HG03045 (cell line): ENCODE data around the gene MAPK6.

Experiments
- ATAC-seq: cut with Tn5 transposase; IDR thresholded peaks from one replicate; pipeline ENCODE4 v1.9.1; 2021; ENCODE audit warnings: mild to moderate bottlenecking, moderate library complexity; ENCODE audit not compliant: unreplicated experiment

Gene MAPK6

DNA sequence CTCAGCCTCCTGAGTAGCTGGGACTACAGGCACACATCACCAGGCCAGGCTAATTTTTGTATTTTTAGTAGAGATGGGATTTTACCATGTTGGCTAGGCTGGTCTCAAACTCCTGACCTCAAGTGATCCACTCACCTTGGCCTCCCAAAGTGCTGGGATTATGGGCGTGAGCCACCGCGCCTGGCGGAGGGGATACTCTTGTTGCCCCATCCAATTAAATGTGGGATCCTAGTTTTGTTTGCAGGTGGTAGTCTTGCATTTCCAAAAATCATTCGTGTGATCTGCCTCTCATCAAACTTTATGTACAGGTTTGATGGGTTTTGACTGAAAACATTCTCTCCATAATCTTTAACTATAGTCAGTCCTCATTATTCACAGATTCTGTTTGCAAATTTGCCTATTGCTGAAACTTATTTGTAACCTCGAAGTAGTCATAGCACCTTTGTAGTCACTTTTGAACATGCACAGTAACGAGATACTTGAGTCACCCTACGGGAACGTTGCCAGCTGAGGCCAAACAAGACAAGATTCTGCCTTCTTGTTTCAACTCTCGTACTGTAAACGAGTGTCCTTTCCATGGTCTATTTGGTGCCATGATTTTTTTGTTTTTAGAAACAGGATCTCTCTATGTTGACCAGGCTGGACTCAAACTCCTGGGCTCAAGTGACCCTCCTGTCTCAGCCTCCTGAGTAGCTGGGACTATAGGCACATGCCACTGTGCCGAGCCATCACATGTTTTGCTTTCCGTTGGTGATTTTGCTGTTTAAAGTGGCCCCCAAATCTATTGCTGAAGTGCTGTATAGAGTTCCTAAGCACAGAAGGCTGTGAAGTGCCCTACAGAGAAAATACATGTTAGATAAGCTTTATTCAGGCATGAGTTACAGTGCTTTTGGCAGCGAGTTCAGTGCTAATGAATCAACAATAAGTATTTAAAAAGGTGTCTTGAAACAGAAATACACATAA, 8.1 kb upstream of the MAPK6 start:
- no peak for ATAC-seq

DNA sequence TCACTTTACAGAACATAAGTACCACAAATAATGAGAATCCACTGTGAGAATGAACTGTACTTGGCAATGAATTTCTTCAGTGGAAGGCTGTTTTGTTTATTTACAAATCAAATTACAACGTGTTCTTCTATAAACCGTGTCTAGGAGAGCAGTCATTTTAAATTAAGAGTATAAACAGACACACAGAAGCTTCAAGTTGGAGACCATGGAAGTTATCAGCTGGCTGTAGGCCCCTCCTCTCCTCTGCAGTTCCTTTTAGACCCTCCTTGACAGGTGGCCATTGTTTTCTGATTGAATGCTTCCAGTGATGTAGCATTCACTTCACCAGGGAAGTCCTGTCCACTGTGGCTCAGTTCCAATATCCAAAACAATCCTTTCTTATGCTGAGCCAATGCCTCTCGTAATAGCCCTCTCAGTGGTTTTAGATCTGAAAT, 7.3 kb upstream of the MAPK6 start:
- no peak for ATAC-seq

DNA sequence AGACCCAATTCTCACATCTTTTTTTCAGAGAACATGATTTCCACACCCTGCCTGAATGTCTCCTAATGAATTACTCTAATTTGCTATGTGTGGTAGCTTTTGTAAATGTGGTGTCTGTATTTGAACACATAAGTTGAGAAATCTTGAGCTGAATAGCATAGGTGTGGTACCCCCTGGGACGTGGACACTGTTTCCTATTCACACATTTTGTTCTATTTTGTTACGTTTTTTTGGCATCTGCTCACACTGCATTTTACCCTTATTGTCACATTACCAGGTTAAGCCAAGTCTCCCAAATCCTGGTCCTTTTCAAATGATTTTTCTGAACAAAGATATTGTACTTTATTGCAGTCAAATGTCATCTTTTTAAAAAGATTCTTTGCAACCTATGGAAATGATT, 6.8 kb upstream of the MAPK6 start:
- no peak for ATAC-seq

DNA sequence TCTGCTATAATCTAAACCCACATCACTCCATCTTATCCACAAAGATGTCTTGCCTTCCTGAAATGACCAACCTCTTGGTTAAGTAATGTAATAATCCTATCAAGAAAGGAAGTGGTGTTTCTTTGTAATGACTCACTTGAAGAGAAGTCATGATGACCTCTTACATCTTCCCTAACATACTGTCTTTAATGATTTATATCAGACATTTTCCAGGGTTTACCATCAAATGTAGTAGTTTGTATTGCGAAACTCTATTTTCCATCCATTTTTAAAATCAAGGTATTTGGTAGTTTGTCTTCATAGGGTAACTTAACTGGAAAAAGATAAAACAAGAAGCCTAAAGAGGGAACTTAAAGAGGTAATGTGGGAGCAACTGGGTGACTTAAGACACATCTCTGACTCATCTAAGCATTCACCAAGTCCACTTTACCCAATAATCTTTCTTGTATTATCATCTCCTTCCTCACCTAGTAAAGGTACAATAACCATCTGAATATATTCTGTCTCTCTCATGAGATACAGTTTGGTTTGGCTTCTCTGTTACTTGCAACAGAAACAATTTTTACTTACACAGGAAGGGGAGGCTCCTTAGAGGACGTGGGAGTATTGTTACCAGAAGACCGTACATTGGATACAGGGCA, 5.7 kb upstream of the MAPK6 start:
- ATAC-seq = no peak

DNA sequence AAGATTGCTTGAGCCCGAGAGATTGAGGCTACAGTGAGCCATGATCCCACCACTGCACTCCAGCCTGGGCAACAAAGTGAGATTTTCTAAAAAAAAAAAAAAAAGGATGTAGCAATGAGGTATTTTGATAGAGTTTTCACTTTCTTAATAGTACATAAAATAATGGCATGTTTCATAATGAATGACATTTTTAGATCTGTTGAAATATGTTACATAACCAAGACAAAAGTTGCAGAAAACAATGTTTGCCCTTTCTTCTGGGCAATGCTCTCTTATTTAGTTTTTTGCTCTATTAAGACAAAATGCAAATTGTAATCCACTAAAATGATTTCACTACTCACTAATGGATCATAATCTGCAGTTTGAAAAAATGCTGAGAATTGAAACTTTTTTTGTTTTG, 4.4 kb upstream of the MAPK6 start:
- no peak for ATAC-seq

DNA sequence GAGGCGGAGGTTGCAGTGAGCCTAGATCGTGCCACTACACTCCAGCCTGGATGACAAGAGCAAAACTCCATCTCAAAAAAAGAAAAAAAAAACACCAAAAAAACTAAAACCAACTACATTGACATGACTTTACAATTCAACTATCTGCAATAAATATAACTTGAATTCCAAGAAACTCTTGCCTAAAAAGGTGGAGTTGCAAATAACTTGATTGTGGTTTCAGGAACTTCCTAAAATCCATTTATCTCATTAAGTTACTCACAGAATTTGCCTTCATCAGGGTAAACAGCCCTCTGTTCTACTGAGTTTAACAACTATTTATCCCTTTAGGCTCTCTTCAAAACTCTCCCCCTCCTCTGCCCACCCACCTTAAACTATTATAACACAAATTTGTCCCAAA, 2.7 kb upstream of the MAPK6 start:
- no peak for ATAC-seq

DNA sequence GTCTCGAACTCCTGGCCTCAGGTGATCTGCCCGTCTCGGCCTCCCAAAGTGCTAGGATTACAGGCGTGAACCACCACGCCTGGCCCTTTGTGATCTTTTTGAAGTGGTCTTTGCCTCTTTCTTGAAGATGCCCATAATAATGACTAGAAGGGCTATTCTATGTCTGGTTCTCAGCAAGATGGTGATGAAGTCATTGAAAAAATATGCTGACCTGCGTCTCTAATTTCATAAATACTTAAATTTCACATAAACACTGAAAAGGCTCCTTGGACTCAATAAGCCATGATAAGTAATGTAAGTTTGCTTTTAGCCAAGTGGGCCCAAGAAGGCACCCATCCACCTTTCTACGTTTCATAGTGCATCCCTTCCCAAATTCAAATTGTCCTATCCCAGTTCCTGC, 775 bp upstream of the MAPK6 start:
- ATAC-seq = no peak

DNA sequence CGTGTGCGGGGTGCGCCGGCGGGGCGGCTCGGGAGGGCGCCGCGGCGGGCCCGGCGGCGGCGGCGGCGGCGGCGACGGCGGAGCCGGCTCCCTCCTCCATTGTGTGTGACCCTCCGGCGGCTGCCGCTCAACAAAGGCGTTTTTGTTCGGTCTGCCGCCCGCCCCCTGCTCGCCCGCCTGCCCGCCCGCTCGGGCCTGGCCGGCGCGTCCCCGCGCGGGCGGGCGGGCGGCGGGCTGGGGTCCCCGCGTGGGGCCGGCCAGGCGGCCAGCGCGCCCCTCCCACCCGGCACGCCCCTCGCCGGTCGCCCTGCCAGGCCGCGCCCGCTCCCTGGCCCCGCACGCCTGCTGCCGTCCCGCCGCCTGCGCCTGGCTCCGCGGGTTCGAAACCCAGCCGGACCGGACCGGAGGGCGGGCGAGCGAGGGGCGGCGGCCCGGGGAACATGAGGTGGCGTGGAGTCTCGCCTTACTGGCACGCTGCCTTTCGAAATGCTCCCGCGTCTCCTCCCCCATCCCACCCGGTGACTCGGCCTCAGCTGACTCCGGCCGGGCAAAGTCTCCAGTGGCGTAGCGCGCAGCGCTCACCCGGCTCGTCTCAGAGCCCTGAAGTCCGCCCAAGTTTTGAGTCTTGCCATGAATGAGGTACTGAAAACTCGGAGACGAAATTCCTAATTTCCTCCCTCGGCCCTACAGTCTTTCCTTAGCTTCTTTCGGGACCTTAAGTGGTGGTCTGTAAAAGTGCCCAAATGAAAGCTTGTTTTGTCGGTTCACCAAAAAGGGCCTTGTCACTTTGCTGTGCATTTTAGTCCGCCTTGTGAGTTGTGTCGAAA, 588 bp downstream of the MAPK6 start:
- ATAC-seq = peak; percentile 54

DNA sequence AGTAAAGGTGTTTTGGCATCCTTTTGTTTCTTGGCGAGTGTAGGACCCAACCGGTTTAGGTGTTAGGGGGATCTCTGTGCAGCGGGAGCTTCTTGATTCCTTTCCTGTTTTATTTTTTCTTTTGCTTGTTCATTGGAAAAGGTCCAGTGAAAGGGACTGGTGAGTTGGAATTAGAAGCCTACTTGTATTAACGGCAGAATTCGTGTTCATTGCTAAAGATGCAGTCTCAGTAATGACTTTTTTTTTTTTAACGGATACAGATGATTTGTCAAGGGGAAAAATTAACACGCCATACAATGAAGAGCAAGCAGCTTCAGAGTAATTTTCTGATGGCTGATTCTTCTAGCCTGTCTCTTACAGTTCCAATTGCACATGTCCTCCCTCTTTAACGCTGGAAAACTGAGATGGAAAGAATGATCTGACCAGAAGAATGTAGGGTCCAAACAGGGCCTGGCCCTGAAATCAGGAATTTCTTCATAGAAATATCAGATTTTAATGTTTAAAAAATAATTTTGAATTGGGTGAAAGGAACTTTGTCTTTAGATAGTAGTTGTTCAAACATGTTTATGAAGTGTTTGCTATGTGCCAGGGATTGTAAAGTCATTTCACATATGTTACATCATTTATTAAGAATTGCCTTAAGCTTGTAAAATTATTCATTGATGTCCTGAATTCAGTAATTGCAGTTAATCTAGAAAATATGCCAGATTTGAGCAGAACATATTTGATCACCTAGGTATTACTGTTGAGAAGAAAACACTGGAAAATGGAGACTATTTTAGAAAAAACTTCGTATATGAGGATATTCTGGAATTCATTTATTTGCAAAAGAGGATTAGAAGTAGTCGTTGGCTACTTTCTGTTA, 1.4 kb downstream of the MAPK6 start:
- ATAC-seq = no peak

DNA sequence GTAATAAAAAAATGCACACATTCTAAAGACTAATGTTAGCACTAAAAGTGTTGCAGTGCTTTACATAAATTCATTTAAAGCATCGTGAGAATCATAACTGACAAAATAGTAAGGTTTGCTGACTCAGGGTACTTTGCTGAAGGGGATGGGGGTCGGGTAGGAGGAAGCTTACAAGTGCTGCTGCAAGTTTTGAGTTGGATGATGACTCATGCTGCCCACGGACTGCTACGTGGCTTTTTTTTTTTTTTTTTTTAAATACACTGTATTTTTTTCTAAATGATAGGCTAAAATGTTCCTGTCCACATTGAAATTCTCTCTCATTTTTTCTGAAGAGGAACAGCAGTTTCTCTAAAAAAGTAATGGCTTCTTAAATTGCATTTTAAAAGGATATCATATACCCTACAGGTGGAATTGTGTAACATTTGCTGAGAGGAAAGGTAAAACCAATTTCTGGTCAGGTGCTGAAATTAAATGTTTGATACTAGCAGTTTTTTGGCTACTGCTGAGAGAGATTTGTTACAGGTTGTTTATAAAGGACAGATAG, 2.2 kb downstream of the MAPK6 start:
- ATAC-seq = no peak

DNA sequence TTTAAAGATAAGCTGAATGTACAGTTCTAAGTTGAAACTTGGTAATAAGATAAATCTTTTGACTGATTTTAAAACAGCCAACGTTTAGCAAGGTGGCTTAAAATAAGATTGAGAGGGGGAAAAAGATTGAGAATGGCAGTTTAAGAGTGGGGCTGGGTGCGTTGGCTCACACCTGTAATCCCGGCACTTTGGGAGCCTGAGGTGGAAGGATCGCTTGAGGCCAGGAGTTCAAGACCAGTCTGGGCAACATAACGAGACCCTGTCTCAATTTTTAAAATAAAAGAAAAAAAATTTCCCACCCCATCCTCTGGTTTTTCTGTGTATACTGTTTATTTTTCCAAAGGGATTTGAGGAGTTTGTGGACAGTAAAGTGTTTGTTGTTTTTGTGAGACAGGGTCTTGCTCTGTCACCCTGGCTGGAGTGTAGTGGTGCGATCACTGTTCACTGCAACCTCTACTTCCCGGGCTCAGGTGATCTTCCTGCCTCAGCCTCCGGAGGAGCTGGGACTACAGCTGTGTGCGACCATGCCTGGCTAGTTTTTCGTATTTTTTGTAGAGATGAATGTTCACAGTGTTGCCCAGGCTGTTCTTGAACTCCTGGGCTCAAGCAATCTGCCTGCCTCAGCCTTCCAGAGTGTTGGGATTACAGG, 3.0 kb downstream of the MAPK6 start:
- no peak for ATAC-seq

DNA sequence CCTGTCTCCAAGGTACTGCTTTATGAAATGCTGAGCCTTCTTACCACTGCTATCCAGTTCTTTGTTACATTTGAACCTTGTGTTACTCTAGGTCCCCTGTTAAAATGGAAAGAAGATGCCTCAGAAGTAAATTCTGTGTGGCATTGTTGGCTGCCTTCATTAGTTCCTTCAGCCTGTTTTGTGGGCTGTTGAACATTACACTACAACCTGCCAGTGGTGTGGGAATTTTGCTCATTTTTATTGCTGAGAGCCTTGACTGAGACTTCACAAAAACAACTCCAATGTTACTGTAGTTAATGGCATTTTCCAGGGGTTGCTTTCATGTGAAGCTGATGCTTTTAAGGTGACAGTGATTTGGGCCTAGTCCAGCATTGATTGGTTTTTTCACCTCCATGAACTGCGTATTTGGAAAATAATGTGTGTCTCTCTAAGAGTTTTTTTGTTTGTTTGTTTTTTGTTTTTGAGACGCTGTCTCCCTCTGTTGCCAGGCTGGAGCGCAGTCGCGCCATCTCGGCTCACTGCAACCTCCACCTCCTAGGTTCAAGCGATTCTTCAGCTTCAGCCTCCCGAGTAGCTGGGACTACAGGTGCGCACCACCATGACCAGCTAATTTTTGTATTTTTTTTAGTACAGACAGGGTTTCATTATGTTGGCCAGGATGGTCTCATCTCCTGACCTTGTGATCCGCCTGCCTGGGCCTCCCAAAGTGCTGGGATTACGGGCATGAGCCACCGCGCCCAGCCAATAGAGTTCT, 4.3 kb downstream of the MAPK6 start:
- ATAC-seq = no peak

DNA sequence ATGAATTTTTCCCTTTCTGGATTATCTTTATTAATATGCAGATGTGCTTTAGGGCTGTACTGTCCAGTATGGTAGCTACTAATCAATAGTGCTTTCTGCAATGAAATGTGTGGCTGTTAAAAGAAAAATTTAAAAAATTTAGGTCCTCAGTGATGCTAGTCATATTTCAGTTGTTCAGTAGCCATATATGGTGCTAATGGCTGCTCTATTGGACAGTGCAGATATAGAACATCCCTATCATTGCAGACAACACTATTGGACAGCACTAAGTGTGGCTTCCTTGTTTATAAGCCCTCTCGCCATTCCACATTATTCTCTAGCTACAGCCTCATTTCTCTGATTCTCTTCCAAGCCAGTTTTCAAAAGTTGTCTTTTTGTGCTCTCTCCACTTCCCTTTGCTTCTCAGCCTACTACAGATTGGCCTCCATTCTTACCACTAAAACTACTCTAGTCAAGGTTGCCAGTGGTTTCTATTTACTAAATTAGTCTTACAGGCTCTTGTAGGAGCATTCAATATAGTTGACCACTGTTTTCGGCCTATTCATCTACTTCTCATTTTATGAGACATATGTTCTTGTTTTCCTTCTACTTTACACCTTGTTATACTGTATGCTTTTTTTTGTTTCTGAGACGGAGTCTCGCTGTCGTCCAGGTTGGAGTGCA, 9.5 kb downstream of the MAPK6 start:
- ATAC-seq = no peak

DNA sequence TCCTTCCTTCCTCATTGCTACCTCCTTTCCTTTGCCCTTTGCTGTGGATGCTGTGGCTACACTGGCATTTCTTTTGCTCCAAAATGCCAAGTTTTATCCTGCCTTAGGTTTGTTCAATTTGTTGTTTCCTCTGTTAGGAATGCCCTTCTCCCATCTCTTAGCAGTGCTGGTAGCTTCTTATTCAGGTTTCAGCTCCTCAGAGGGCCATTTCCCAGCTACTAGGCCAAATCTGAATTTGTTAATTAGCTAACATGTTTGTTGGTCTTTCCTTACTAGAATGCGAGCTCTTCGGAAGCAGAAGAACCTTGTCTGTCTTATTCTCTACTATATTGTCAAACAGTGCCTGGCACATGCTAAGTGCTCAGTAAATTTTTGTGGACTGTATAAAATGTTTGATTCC, 11.0 kb downstream of the MAPK6 start:
- ATAC-seq = no peak

DNA sequence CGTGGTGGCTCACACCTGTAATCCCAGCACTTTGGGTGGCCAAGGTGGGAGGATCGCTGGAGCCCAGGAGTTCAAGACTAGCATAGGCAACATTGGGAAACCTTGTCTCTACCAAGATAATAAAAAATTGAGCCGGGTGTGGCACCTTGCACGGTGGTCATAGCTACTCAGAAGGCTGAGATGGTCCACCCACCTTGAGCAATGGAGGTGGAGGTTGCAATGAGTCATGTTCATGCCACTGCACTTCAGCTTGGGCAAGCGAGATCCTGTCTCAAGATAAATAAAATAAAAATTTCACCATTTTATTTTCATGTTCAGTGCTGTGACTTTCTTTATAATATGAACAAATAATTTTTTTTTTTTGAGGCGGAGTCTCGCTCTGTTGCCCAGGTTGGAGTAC, 12.5 kb downstream of the MAPK6 start:
- ATAC-seq = no peak

DNA sequence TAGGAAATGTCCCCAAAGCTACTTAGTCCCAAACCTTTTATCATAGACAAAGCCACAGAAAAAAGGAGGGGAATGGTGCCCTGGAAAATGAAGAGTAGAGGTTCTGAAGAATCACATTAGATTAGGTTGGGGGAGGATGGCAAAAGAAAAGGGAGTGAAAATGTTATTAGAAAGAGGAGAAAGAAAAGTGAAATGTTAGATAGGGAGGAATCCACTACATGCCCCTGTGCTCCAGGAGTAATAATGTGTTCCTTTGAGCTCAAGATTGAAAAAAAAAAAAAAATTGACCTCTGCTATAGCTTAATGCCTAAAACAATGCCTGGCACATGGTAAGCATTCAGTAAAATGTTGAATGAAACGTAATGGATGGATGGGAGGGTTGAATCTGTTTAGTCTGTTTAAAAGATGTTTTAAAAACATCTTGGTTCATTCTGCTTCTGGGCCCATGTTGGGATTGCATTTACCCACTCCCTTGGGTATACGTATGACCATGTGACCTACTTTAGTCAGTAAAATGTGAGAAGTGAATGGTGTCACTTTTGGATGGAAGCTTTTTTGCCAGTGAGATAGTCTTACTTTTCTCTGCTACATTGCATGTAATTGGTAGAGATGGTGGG, 19.0 kb downstream of the MAPK6 start:
- no peak for ATAC-seq

DNA sequence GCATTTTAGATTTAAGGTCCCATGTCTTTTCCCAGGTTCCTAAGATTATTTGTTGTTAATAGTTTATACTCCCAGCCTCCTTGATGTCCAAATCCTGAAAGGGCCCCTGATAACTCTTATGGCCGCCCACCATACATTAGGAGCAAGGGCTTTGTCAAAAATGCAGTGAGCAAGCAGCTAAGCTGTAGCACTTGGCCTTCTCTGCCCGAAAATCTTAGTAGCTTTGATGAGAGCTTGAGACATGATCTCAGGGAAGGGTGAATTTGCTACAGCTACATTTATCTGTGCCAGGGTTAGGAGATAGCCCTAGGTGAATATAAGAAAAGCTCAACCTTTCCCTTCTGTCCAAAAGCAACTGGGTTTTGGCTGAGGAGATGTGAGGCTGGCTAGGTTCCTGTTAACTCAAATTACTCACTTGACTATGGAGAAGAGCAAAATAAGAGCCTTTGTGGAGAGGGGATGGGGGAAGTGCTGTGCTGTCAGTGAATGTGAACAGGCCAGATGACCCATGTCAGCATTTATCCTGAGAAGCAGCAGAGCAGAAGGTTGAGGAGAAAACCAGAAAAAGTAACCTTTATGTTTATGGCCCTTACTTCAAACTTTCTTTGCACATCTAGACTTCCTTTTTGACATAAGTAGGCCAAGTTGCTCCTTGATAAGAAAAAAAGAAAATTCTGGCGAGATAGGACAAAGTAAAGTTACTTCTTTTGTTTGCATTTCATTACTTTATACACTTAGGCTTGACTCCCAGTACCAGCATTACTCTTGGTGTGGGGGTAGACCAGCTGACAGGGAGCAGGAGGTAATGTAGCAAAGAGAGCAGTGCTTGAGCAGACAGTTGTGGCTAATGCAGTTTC, 21.1 kb downstream of the MAPK6 start:
- no peak for ATAC-seq
